ENCODE measurements around the gene MALAT1. TPM values are rescaled to one million over a fixed set of nuclear protein-coding genes. Genes with fewer than 3 reads are reported as not detected.

Gene MALAT1
- total and polyA plus RNA-seq, 2 of the 8 experiments (the other 6 are each of a cell fraction or from before 2014, with no cell fraction given), result 115 to 984 TPM

GRCh38 chr11:65471447-65471891 lies 27.4 kb upstream of the MALAT1 start:
- Histone ChIP-seq H3K4me2 (ENCODE audit: insufficient read depth in 1 of 2, low read depth in 2 of 2, low read length in 2 of 2) (no peak overlapping the region), H2BK20ac (ENCODE audit: low read length) (no peak overlapping the region), H3K27me3 (replicated peaks in 1 of 4; ENCODE audit: control insufficient read depth in 3 of 4, extremely low read depth in 1 of 4, insufficient read depth in 3 of 4, low read length in 3 of 4) (no peaks in the 10 kb centered on the region; a peak in 1 of 7 replicates), H3K79me1 (ENCODE audit: low read depth, low read length) (no peaks in the 10 kb centered on the region), H3K9me3 (ENCODE audit: insufficient read depth in 2 of 2, low read depth in 1 of 2, low read length in 1 of 2) (no peaks in the 10 kb centered on the region), H2AFZ (ENCODE audit: low read length) (no peak overlapping the region), H2AK5ac (ENCODE audit: low read depth, low read length) (no peak overlapping the region), H3K23me2 (ENCODE audit: low read depth, low read length) (no peaks in the 10 kb centered on the region), H3K4me1 (replicated peaks in 1 of 4; ENCODE audit: control insufficient read depth in 3 of 4, insufficient read depth in 4 of 4, low read length in 3 of 4) (no peaks in the 10 kb centered on the region), H3K56ac (replicated peaks; ENCODE audit: insufficient read length, low read depth, low read length) (no peak overlapping the region), H3K79me2 (ENCODE audit: control insufficient read depth in 1 of 2, insufficient read depth in 2 of 2, low read length in 2 of 2) (0 out of 4 replicates have a peak, but pooled peaks cover 0 to 3% of the 10 kb centered on the region in 2 experiments), H3K4ac (replicated peaks; ENCODE audit: insufficient read length, low read depth, low read length) (no peak overlapping the region), H4K8ac (ENCODE audit: extremely low read depth, insufficient read depth, low read length) (no peak overlapping the region), H4K20me1 (replicated peaks in 1 of 2; ENCODE audit: control insufficient read depth in 1 of 2, insufficient read depth in 2 of 2, low read length in 2 of 2) (no peaks in the 10 kb centered on the region), H3K23ac (ENCODE audit: insufficient read length) (no peak overlapping the region), H2BK12ac (ENCODE audit: low read depth, low read length) (no peak overlapping the region), H4K5ac (ENCODE audit: insufficient read length, low read depth, low read length) (no peak overlapping the region), H2BK120ac (replicated peaks; ENCODE audit: low read depth, low read length) (no peak overlapping the region), H3K4me3 (ENCODE audit: extremely low read depth in 1 of 4, insufficient read depth in 2 of 4, low read depth in 3 of 4, low read length in 4 of 4) (no peak overlapping the region), H3K27ac (ENCODE audit: low read depth, low read length) (no peak overlapping the region), H3K36me3 (ENCODE audit: control insufficient read depth in 2 of 4, insufficient read depth in 4 of 4, low read length in 3 of 4) (no peaks in the 10 kb centered on the region), H3K14ac (ENCODE audit: insufficient read length) (no peak overlapping the region), H3K9ac (replicated peaks in 1 of 4; ENCODE audit: extremely low read depth in 1 of 4, low read depth in 3 of 4, low read length in 3 of 4) (no peak overlapping the region), H2BK15ac (ENCODE audit: low read length) (no peak overlapping the region), H2BK5ac (ENCODE audit: low read depth, low read length) (no peak overlapping the region), H4K91ac (replicated peaks; ENCODE audit: insufficient read length, low read length) (no peak overlapping the region), H3K18ac (ENCODE audit: extremely low read depth, low read length) (peak overlapping the region; percentile 43)
- CTCF ChIA-PET (ENCODE audit: partially characterized antibody), result interaction anchor here (0.6 to 26.0 kb wide), 19 partner anchors 8 to 737 kb away, joined by 3 to 809 read pairs (median 6); partner anchors contain the start of genes FRMD8, MALAT1, NEAT1 and SCYL1
- FAIRE-seq (no peak), DNase-seq (ENCODE audit: low read depth in 1 of 2, low spot score in 2 of 2) (peak in 1 of 2 experiments; percentile 66)
- WGBS, 2 experiments (ENCODE audit: extremely low coverage in 1 of 2, insufficient coverage in 1 of 2, insufficient read length in 1 of 2, insufficient replicate concordance in 2 of 2, low coverage in 1 of 2, low lambda C conversion rate in 2 of 2, missing lambda C conversion rate in 1 of 2), result 78% methylated on average over 8 of the region's 8 CpGs; no CpG with 5 or more reads in 1 of the 2 experiments
- TF ChIP-seq SIX5 (IDR thresholded peaks at IDR 0.05; ENCODE audit: low read depth, low read length) (no peak), RAD21 (IDR thresholded peaks at IDR 0.05 in 1 of 2, conservative IDR thresholded peaks at IDR 0.05 in 1 of 2; ENCODE audit: low read depth in 2 of 2, low read length in 2 of 2) (peak; percentile 63 to 70), CTCF (IDR thresholded peaks at IDR 0.05; ENCODE audit: control extremely low read depth in 1 of 3, insufficient read depth in 1 of 3, low read depth in 1 of 3, low read length in 3 of 3) (peak; percentile 45 to 69 (median 63); a peak in 3 of 4 replicates), MAX (IDR thresholded peaks at IDR 0.05) (peak; percentile 29; the same call in 1 of the 2 replicates)
- POLR2A ChIA-PET (ENCODE audit: partially characterized antibody), result interaction anchor here (0.6 to 26.0 kb wide), 7 partner anchors 8 to 582 kb away, joined by 3 to 1447 read pairs (median 3); partner anchors contain the start of genes MALAT1 and NEAT1
